Dermis blood vessel endothelial cell (primary cell): Measurements from ENCODE around the gene FXR1. TPM values are rescaled to one million over a fixed set of nuclear protein-coding genes. Genes with fewer than 3 reads are reported as not detected.
"Not testable (repeated sequence)": the region's sequence is repeated elsewhere in the genome, so short reads cannot be mapped to it uniquely, and the experiment has no call there.

Experiments used
- DNase-seq: peaks from one replicate; pipeline ENCODE4 v3.0.0; 2010
- total RNA-seq: library from RNA; depleted of rRNA; stranded (reverse); fragments of >200 nt; gene quantifications from 2 replicates; pipeline ENCODE4 v1.2.3, GENCODE V29; 2014

Gene FXR1
- total RNA-seq, 1 donor from 2014 or later, result 177 TPM

DNA sequence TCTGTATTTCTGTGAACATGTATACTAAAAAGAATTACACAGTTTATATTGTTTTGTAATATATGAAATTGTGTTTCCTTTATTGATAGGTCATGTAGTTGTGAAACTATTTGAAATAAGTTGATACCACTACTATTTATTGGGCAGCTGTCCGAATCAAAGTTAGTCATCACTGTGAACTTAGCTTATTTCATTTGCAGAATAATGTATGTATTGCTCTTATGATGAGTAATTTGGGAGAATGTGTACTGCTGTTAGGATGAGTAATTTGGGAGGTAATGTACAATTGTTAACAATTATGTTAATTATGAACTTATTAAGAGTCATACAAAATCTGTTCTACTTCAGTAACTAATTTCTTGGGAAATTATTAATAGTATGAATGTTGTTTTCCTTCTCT lies 22.2 kb downstream of the FXR1 start:
- DNase-seq, result no peak

- no peak for DNase-seq
Observed at GRCh38 chr3:180940826-180941225, 28.4 kb downstream of the FXR1 start.

GRCh38 chr3:180947761-180948390 lies 35.4 kb downstream of the FXR1 start:
- DNase-seq, result no peak

DNA sequence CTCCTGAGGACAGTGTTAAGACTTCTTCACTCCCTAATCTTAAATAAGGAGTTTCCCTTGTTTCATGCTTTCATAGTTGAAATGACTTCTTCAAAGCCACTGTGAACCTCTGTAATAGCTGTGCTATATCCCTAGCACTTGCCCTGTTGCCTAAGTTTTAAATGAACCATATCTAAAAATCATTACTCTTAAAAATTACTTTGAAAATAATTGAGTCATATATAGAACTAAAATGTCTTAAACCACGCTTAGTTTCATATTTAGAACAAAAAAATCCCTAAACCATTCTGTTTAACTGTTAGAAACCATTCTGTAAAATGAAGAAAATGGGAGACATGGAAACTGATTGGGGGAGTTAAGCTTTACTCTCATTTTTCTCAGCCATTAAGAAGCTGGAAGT lies 47.2 kb downstream of the FXR1 start:
- no peak for DNase-seq

DNA sequence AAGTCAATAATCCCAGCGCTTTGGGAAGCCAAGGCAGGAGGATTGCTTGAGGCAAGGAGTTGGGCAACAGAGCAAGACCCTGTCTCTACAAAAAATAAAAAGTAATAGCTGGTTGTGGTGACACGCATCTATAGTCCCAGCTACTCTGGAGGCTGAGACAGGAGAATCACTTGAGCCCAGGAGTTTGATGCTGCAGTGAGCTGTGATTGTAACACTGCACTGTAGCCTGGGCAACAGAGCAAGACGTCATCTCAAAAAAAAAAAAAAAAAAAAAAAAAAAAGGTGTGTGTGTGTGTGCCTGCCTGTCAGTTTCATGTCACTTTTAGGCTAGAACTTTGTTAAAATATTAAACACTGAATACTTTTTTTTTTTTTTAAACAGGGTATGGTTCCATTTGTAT lies 48.6 kb downstream of the FXR1 start:
- DNase-seq, result no peak

GRCh38 chr3:180961552-180961951 lies 49.1 kb downstream of the FXR1 start:
- DNase-seq, result no peak

GRCh38 chr3:180962530-180962929 lies 50.1 kb downstream of the FXR1 start:
- no peak for DNase-seq

DNA sequence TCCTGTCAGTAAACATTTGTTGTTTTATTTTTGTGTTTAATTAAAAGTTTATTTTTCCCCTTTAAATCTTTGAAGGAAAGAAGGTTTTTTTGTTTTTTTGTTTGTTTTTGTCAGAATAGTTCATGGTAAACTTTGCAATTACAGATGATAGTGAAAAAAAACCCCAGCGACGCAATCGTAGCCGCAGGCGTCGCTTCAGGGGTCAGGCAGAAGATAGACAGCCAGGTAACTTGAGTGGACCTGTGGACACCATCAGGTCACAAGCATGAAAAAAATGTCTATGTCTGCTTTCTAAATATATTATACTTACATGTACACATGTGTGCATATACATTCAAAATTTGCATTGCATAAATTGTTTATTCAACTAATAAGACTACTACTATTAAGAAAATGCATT lies 58.5 kb downstream of the FXR1 start:
- DNase-seq, result no peak

DNA sequence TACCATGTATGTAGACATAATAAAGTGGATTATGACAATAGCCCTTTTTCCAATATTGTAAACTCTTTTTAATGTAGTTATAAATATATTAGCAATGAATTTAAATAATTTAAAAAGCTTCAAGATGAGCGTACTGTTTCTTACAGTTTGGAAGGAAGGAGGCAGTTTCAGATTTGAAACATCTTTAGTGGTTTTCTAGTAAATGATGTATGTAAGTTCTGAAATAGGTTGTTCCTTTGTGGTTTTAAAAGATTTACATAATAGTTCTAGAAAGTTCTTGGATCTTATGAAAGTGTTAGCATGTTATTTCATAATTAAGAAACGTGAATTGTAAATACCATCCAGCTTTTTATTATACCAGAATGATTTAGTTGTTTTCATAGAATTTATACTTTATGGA lies 61.1 kb downstream of the FXR1 start:
- no peak for DNase-seq

DNA sequence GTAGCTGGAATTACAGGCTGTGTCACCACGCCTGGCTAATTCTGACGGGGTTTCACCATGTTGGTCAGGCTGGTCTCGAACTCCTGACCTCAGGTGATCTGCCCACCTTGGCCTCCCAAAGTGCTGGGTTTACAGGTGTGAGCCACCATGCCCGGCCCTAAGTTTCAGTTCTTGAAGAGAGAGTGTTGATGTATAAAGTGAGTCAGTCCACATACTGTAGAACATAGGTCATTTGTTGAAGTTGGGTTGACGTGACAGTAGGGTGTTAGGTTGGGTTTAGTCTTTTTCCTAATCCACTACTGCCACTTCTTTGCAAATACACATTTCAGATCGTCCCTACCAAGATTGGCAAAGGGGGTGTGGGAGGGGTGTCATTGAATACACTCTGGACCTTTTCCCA lies 61.8 kb downstream of the FXR1 start:
- DNase-seq, result no peak

DNA sequence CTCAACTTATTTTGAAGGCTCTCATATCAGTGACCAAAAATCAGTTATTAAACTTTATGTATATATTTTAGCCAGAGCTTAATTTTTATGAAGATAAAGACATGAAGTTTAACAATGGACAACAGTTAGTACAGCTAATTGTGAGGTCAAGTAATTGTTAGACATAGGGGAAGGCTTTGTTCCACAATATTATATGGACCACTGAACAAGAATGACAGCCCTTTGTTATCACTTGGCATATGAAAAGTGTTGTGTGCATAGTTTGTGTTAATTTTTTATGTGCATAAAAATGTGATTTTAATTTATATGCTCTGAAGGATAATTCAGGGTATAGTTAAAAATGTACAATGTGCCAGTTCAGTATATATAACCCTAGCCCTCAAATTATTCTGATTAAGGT lies 65.0 kb downstream of the FXR1 start:
- DNase-seq, result no peak

- DNase-seq, result no peak
Observed at GRCh38 chr3:180979961-180980360, 67.5 kb downstream of the FXR1 start.

GRCh38 chr3:180980611-180981010 lies 68.1 kb downstream of the FXR1 start:
- DNase-seq, result no peak

DNA sequence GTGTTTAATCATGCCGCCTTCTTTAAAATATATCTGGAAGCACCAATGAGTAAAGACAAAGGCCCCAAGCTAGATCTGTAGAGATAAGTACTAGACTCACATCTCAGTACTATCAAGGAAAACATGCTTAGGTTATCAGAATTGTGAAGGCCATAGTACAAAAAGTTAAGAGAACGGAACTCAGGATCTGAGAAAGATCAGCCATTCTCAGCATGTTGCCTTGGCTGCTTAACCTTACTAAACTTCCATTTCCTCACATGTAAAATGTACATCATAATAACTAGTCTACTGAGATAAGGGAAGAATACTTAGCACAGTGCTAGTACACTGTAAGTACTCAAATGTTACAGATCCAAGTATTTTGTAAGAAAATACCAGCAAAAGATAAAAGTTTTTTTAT lies 69.4 kb downstream of the FXR1 start:
- DNase-seq, result no peak

GRCh38 chr3:180983136-180983535 lies 70.7 kb downstream of the FXR1 start:
- DNase-seq, result no peak

DNA sequence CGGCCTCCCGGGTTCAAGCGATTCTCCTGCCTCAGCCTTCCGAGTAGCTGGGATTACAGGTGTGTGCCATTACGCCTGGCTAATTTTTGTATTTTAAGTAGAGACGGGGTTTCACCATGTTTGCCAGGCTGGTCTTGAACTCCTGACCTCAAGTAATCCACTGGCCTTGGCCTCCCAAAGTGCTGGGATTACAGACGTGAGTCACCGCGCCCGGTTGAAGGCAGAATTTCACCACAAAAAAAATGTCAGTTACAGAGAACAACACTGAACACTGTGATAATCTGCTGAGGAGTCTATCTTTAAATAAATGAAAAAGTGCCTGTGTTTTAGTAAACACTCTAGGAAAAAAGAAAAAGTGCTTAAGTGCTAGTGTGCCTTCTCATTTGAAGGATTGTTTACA lies 73.9 kb downstream of the FXR1 start:
- not testable (repeated sequence) for DNase-seq

DNA sequence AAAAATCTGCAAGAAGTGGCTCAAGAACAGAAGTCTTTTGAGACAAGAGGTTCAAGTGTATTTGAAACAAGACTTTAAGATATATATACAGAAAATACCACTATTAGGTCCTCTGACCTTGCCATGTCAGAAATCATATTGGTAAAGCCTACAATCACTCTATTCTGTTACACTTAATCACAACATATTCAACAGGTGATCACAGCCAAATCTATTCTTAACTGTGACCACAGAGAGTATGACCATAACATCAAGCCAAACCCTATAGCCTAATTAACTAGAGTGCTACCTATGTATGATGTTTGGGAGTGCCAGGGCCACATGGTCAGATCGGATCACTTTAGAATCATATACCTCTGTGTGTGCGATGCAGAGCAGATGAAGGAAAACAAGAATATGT lies 74.9 kb downstream of the FXR1 start:
- DNase-seq, result no peak

DNA sequence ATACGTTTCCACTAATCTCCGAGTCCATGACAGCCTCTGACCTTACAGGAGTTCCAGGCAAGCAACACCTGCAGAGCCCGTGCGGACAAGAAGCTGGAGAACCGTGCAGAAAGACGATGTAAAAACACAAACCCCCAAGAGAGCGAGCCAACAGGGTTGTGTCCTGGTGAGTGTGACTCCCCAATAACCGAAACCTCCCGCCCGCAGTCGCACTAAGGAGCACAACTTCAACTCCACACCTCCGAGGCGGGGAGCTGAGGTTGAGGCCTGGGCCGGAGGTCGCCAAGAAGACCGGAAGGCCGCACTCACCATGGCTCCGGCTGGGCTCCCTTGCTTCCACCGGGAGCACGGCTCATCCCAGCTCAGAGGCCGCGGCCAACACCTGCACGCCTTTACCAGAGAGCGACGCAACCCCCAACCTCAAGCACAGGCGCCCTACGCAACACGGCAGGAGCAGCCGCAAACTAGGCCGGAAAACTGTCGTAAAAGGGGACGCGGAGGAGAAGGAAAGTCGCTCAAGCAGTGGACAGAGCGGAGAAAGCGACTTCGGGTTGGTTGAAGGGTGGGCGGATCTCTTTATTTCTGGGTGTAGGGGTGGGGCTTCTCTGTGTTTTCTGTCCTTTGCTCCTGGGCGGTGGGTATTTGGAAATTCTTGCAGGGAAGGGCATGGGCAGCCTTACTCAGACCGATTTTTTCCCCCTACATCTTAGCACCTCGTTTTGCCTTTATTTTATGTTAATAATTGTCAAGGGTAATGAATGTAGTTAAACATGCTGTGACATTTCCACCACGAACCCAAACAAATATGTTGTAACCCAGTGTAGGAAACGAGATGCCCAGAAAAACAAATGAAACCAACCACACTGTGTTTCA lies 77.1 kb downstream of the FXR1 start, which contains the start of gene DNAJC19:
Gene DNAJC19 (minus strand): TSS at position 446 of the 873 bp plus-strand sequence. CDS start 134 bp downstream, at position 312.
- peak; percentile 97 for DNase-seq

- no peak for DNase-seq
Observed at GRCh38 chr3:180990505-180990904, 78.0 kb downstream of the FXR1 start.

DNA sequence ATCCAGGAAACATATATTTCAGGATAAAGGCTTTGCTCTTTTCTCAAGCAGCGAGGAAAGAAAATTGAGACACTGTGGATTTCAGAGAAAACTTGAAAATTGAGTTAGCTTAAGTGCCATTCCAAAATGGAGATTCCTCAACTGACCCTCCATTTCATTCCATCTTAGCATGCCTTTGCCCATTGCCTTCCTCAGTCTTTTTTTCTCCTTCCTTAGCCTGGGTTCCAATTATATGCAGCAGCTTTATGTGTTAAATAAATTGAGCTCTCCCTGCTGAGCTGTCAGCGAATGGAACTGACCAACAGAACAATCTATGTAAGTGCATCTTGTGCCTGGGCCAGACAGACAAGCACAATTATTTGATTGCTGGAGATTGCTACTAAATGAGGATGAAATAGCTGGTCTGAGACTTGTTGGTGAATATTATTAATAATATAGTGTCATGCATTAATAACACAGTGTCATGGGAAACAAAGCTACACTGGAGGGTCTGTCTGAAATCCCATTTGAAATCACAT lies 84.0 kb downstream of the FXR1 start:
- DNase-seq, result no peak

DNA sequence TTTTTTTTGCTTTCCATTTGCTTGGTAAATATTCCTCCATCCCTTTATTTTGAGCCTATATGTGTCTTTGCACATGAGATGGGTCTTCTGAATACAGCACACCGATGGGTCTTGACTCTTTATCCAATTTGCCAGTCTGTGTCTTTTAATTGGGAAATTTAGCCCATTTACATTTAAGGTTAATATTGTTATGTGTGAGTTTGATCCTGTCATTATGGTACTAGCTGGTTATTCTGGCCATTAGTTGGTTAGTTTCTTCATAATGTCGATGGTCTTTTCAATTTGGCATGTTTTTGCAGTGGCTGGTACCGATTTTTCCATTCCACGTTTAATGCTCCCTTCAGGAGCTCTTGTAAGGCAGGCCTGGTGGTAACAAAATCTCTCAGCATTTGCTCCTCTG lies 89.9 kb downstream of the FXR1 start:
- not testable (repeated sequence) for DNase-seq

DNA sequence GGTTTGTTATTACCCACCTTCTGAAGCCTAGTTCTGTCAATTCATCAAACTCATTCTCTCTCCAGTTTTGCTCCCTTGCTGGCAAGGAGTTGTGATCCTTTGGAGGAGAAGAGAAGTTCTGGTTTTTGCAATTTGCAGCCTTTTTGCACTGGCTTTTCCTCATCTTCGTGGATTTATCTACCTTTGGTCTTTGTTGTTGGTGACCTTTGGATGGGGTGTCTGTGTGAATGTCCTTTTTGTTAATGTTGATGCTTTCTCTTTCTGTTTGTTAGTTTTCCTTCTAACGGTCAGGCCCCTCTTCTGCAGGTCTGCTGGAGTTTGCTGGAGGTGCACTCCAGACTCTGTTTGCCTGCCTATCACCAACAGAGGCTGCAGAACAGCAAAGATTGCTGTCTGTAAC lies 91.0 kb downstream of the FXR1 start:
- DNase-seq, result not testable (repeated sequence)

DNA sequence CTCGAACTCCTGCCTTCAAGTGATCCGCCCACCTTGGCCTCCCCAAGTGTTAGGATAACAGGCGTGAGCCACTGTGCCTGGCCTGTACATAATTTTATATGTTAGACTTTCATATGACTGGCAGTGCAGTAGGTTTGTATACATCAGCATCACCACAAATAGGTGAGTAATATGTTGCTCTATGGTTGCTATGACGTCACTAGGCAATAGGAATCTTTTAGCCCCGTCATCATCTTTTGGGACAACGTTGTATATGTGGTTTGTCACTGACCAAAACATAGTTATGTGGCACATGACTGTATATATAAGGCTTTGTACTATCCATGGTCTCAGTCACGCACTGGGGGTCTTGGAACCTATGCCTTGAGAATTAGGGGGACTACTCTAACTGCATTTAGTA lies 94.1 kb downstream of the FXR1 start:
- DNase-seq, result no peak

DNA sequence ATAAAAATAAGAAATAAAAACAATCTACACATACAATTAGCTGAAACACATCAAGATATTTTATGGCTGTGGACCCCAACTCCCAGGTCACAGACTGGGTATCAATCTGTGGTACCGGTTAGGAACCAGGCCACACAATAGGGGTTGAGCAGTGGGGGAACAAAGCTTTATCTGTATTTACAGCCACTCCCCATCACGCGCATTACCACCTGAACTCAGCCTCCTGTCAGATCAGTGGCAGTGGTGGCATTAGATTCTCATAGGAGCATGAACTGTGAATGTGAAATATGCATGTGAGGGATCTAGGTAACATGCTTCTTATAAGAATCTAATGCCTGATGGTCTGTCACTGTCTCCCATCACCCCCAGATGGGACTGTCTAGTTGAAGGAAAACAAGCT lies 94.8 kb downstream of the FXR1 start:
- no peak for DNase-seq
